CD14-positive monocyte (primary cell): Measurements from ENCODE around the gene CARD19. TPM values are rescaled to one million over a fixed set of nuclear protein-coding genes. Genes with fewer than 3 reads are reported as not detected.

Source experiments
- DNase-seq, 3 donors: peaks; one replicate each; pipeline ENCODE4 v3.0.0-alpha.2; 2011 to 2022
- H2AFZ ChIP-seq: 2 replicates; pipeline ENCODE4 v1.6.0; 2012; ENCODE audit warnings: mild to moderate bottlenecking, low read depth, low read length, inconsistent platforms; ENCODE audit not compliant: insufficient read depth, poor library complexity, severe bottlenecking
- H3K27ac ChIP-seq, 2 donors: 1 replicate in 1 of 2; 2 replicates in 1 of 2; pipeline ENCODE4 v1.5.1; 2012 to 2013; ENCODE audit warnings: low read length in 2 of 2, control low read depth in 1 of 2, inconsistent platforms in 1 of 2, low read depth in 1 of 2, mild to moderate bottlenecking in 1 of 2
- H3K27me3 ChIP-seq, 2 donors: one replicate each; pipeline versions ENCODE4 v1.6.0 to v1.6.1; 2011 to 2013; ENCODE audit warnings: low read length in 2 of 2; ENCODE audit not compliant: control insufficient read depth in 2 of 2, insufficient read depth in 2 of 2
- H3K36me3 ChIP-seq, 2 donors: replicated peaks in 1 of 2; 1 replicate in 1 of 2; 2 replicates in 1 of 2; pipeline versions ENCODE4 v1.5.1 to v1.6.1; 2012 to 2013; ENCODE audit warnings: low read length in 2 of 2, control low read depth in 1 of 2, inconsistent platforms in 1 of 2, mild to moderate bottlenecking in 1 of 2; ENCODE audit not compliant: insufficient read depth in 2 of 2, control insufficient read depth in 1 of 2
- H3K4me1 ChIP-seq, 2 donors: 1 replicate in 1 of 2; 2 replicates in 1 of 2; pipeline versions ENCODE4 v1.5.1 to v1.6.1; 2012 to 2013; ENCODE audit warnings: low read length in 2 of 2, control low read depth in 1 of 2, inconsistent platforms in 1 of 2, mild to moderate bottlenecking in 1 of 2, moderate library complexity in 1 of 2; ENCODE audit not compliant: insufficient read depth in 2 of 2, control insufficient read depth in 1 of 2
- H3K4me2 ChIP-seq: replicated peaks from 2 replicates; pipeline ENCODE3; 2012; ENCODE audit warnings: low read length, moderate library complexity, mild to moderate bottlenecking; ENCODE audit not compliant: poor library complexity, severe bottlenecking; ENCODE audit errors: extremely low read depth
- H3K4me3 ChIP-seq, 3 experiments: fragments of 200-600 bp in 1 of 3; sonication (generic) in 1 of 3; replicated peaks in 1 of 3; 1 replicate in 2 of 3; 2 replicates in 1 of 3; pipeline ENCODE4 v1.5.1; 2011 to 2013; ENCODE audit warnings: low read length in 3 of 3, mild to moderate bottlenecking in 3 of 3, control low read depth in 2 of 3, low read depth in 2 of 3, inconsistent platforms in 1 of 3, moderate library complexity in 1 of 3
- H3K79me2 ChIP-seq: 2 replicates; pipeline ENCODE4 v1.6.0; 2012; ENCODE audit warnings: mild to moderate bottlenecking, control low read depth, inconsistent platforms, low read length, moderate library complexity; ENCODE audit not compliant: insufficient read depth
- H3K9ac ChIP-seq: 2 replicates; pipeline ENCODE4 v1.6.0; 2017; ENCODE audit warnings: low read length, mild to moderate bottlenecking; ENCODE audit not compliant: insufficient read depth, poor library complexity, severe bottlenecking
- H3K9me3 ChIP-seq, 2 donors: replicated peaks in 1 of 2; 1 replicate in 1 of 2; 2 replicates in 1 of 2; pipeline versions ENCODE4 v1.5.1 to v1.6.1; 2012 to 2013; ENCODE audit warnings: low read length in 2 of 2, control low read depth in 1 of 2; ENCODE audit not compliant: control insufficient read depth in 1 of 2, insufficient read depth in 1 of 2
- H4K20me1 ChIP-seq: 2 replicates; pipeline ENCODE4 v1.6.0; 2012; ENCODE audit warnings: mild to moderate bottlenecking, low read length, control low read depth, moderate library complexity; ENCODE audit not compliant: insufficient read depth
- H3K27ac Mint-ChIP-seq, 7 donors: one replicate each; pipeline ENCODE4 v1.8.0; 2020; ENCODE audit warnings: mild to moderate bottlenecking in 7 of 7, mixed read lengths in 7 of 7, moderate library complexity in 6 of 7, inconsistent platforms in 2 of 7
- H3K27me3 Mint-ChIP-seq, 3 donors: one replicate each; pipeline ENCODE4 v1.8.0; 2021 to 2022; ENCODE audit warnings: low read depth in 3 of 3, mild to moderate bottlenecking in 3 of 3, mixed read lengths in 3 of 3, moderate library complexity in 3 of 3, inconsistent platforms in 1 of 3
- H3K36me3 Mint-ChIP-seq, 2 donors: one replicate each; pipeline ENCODE4 v1.8.0; 2020; ENCODE audit warnings: mixed read lengths in 2 of 2, inconsistent platforms in 1 of 2, mild to moderate bottlenecking in 1 of 2
- H3K4me1 Mint-ChIP-seq: one replicate; pipeline ENCODE4 v1.8.0; 2020; ENCODE audit warnings: mild to moderate bottlenecking, mixed read lengths
- H3K4me3 Mint-ChIP-seq, 2 donors: one replicate each; pipeline ENCODE4 v1.8.0; 2020; ENCODE audit warnings: mild to moderate bottlenecking in 2 of 2, mixed read lengths in 2 of 2, moderate library complexity in 1 of 2
- H3K9me3 Mint-ChIP-seq, 7 donors: one replicate each; pipeline ENCODE4 v1.8.0; 2020 to 2022; ENCODE audit warnings: mixed read lengths in 7 of 7, mild to moderate bottlenecking in 6 of 7, moderate library complexity in 6 of 7, inconsistent platforms in 2 of 7
- WGBS: methylation state at CpG from one replicate; pipeline ENCODE4 v1.1.5; 2013; ENCODE audit warnings: missing lambda C conversion rate; ENCODE audit not compliant: insufficient coverage; 5-methylcytosine and 5-hydroxymethylcytosine counted together
- intact Hi-C, 2 donors: fragments of 100-400 bp; cut with micrococcal nuclease; formaldehyde crosslinking; loops; one replicate each; pipeline versions ENCODE4 v1.15.0 to v1.15.1; 2023
- polyA plus RNA-seq, 3 donors: library from polyadenylated mRNA; depleted of rRNA in 1 of 3; unstranded in 2 of 3; stranded (reverse) in 1 of 3; fragments of 300-500 nt in 2 of 3; fragments of >200 nt in 1 of 3; fragmentation: Illumina TruSeq in 2 of 3; gene quantifications; 1 replicate in 2 of 3; 2 replicates in 1 of 3; pipeline ENCODE4 v1.2.3, GENCODE V29; 2012 to 2021
- TF ChIP-seq, protein P1 (sequence below): fragments of 200-600 bp; IDR thresholded peaks from one replicate; pipeline ENCODE4 v1.8.0; 2022; ENCODE audit warnings: antibody characterized with exemption, mild to moderate bottlenecking

CARD19 gene
- polyA plus RNA-seq, 3 donors = 130 to 506 (median 137) TPM

DNA sequence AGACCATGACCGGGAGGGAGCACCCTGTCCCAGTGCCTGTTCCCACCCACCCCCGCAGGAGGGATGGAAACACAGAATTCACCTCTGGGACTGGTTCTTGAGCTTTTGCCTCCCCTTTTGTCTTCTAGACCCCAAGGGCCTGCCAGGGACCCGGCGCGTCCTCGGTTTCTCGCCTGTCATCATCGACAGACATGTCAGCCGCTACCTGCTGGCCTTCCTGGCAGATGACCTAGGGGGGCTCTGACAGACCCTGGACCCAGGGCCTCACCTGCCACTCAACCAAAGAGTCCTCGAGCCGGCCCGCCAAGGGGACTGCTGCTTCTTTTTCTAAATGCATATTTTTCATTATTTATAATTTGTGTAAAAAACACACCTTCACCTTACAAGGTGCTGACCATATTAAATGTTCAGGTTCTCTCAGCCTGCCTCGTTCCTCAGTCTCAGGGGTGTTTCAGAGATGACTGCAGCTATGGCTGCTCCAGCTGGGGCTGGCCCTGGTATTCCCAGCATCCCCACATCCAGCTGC lies 16.9 kb downstream of the CARD19 start:
- Histone ChIP-seq H3K9ac (peak overlapping the region; percentile 78), H3K4me1 (peaks cover 89 to 99% of the 10 kb centered on the region in 2 donors), H3K36me3 (peaks cover 22 to 26% of the 10 kb centered on the region in 2 donors), H3K4me2 (peak overlapping the region; percentile 46), H3K4me3 (peak overlapping the region in 1 of 3 experiments; percentile 41), H3K9me3 (no peaks in the 10 kb centered on the region), H3K27me3 (no peaks in the 10 kb centered on the region), H3K79me2 (peaks cover 58% of the 10 kb centered on the region), H3K27ac (peak overlapping the region; percentile 98 to 100), H2AFZ (no peak overlapping the region), H4K20me1 (peaks cover 17% of the 10 kb centered on the region)
- peak overlapping the region; percentile 97 to 100 (median 99) for H3K27ac Mint-ChIP-seq
- 87% methylated on average over 10 of the region's 13 CpGs for whole genome bisulfite sequencing
- intact Hi-C loops = loop anchor here in 1 of 2 donors (10.0 kb wide), 1 partner anchor 1052 kb away; no protein-coding TSS in a partner anchor
- TF ChIP-seq, protein P1, sequence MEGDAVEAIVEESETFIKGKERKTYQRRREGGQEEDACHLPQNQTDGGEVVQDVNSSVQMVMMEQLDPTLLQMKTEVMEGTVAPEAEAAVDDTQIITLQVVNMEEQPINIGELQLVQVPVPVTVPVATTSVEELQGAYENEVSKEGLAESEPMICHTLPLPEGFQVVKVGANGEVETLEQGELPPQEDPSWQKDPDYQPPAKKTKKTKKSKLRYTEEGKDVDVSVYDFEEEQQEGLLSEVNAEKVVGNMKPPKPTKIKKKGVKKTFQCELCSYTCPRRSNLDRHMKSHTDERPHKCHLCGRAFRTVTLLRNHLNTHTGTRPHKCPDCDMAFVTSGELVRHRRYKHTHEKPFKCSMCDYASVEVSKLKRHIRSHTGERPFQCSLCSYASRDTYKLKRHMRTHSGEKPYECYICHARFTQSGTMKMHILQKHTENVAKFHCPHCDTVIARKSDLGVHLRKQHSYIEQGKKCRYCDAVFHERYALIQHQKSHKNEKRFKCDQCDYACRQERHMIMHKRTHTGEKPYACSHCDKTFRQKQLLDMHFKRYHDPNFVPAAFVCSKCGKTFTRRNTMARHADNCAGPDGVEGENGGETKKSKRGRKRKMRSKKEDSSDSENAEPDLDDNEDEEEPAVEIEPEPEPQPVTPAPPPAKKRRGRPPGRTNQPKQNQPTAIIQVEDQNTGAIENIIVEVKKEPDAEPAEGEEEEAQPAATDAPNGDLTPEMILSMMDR = no peak
- no peak for DNase-seq
- H3K4me1 Mint-ChIP-seq = peaks cover 88% of the 10 kb centered on the region
- H3K36me3 Mint-ChIP-seq = peaks cover 57 to 66% of the 10 kb centered on the region in 2 donors
- H3K4me3 Mint-ChIP-seq = peak overlapping the region; percentile 15 to 68
- H3K27me3 Mint-ChIP-seq = peaks cover 0 to 2% (median 0%) of the 10 kb centered on the region in 3 donors
- H3K9me3 Mint-ChIP-seq = peaks cover 0 to 5% (median 0%) of the 10 kb centered on the region in 7 donors

DNA sequence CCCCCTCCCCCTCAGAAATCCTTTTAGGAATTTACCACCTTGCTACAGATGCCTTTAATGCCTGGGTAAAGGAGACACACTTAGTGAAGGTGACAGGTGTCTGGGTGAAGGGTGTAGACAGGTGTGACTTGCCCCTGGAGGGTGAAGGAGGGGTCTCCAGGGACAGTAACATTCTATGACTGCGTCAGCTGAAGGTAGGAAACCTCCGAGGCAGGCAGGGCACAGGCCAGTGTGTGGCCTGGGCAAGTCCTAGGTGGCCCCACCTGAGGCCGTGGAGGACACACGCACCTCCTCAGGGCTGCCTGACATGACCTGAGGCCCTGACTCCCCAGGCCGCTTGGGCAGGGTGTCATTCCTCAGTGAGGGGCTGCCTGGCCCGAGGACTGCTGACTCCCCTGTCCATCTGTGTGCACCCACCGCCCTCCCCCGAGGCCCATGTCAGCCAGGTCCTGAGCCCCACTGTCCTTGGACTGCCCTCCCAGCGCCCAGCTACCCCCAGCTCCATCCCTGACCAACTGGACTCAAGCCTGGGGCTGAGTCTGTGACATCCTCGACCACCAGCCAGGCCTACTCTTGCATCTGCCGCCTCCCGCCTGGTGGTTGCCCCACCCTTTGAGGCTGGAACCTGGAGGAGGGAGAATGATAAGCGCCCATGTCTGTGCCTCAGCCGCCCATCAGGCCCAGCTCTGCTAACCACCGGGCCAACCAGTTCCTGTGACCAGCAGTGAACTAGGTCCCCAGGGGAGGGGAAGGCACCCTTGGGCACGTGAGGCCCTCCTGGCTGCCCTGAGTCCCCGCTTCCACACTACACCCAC lies 18.4 kb downstream of the CARD19 start:
- Histone ChIP-seq H3K79me2 (peaks cover 53% of the 10 kb centered on the region), H3K4me3 (peak overlapping the region in 1 of 3 experiments; percentile 30), H3K9me3 (no peaks in the 10 kb centered on the region), H3K36me3 (peaks cover 14% of the 10 kb centered on the region in 2 donors), H3K27ac (peak overlapping the region; percentile 98 to 100), H3K4me2 (peak overlapping the region; percentile 30), H3K9ac (peak overlapping the region; percentile 78), H3K4me1 (peaks cover 92 to 99% of the 10 kb centered on the region in 2 donors), H3K27me3 (no peaks in the 10 kb centered on the region), H2AFZ (no peak overlapping the region), H4K20me1 (peaks cover 2% of the 10 kb centered on the region)
- WGBS = 68% methylated on average over 13 of the region's 17 CpGs
- peaks cover 89% of the 10 kb centered on the region for H3K4me1 Mint-ChIP-seq
- peak overlapping the region; percentile 97 to 100 (median 99) for H3K27ac Mint-ChIP-seq
- TF ChIP-seq, protein P1 = no peak
- intact Hi-C loops = loop anchor here in 1 of 2 donors (10.0 kb wide), 1 partner anchor 1050 kb away; no protein-coding TSS in a partner anchor
- H3K9me3 Mint-ChIP-seq = peaks cover 0 to 5% (median 0%) of the 10 kb centered on the region in 7 donors
- H3K4me3 Mint-ChIP-seq = peak overlapping the region; percentile 7 to 20
- H3K27me3 Mint-ChIP-seq = no peaks in the 10 kb centered on the region
- DNase-seq = peak; percentile 56 to 65 (median 59)
- peaks cover 62 to 63% of the 10 kb centered on the region in 2 donors for H3K36me3 Mint-ChIP-seq
